IPS-11a (cell line): ENCODE data around the gene DIDO1.

Experiments used
- H3K4me3 ChIP-seq: one replicate; pipeline ENCODE4 v1.5.1; 2013; ENCODE audit warnings: low read depth, low read length, control low read depth

The DIDO1 gene

DNA sequence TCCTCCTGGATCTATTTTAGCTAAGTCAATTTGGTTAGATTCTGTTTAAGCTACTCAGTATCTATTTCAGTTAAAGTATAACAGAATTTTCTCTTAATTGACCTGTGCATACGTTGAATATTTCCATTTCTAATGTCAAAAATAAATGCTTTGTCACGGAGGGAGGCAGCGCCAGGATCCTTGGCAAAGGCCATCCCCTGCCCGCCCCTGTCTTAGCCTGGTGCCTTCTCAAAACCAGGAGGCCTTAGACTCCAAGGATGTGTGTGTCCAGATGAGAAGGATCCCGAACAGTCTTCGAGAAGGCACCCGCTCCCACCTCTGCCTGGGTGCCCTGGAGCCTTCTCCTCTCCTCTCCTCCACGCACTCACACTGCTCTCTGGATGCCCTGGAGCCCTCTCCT lies 87.0 kb downstream of the DIDO1 start:
- no peak overlapping the region for H3K4me3 ChIP-seq

DNA sequence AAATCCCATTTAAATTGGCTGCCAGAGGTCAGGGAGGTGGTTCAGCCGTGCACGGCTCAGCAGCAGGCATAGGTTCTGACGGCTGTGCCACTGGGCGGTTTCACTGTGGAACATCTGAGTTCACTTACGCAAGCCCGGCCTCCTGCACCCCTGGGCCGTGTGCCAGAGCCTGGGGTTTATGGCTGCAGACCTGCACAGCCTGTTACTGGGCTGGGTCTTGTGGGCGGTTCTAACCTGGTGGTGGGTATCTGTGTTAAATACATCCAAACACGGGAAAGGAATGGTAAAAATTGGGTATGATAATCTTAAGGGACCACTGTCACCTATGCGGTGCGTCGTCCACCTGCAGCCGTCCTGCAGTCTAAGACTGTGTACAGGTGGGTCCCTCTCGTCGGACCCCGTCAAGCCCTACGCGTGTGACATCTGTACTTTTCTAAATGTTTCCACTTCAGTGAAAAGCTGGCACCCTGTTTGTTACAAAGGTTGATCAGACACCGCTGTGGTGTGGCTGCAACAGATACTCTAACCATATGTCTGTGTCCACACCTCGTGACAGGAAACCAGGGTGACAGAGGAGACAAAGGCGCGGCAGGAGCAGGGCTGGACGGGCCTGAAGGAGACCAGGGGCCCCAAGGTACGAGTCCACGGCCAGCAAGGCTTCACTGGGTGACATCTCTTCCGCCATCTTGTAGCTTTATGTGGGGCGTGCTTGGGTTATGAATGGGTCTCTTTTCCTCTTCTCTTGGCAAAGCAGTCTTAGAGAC lies 88.0 kb downstream of the DIDO1 start:
- no peak overlapping the region for H3K4me3 ChIP-seq

DNA sequence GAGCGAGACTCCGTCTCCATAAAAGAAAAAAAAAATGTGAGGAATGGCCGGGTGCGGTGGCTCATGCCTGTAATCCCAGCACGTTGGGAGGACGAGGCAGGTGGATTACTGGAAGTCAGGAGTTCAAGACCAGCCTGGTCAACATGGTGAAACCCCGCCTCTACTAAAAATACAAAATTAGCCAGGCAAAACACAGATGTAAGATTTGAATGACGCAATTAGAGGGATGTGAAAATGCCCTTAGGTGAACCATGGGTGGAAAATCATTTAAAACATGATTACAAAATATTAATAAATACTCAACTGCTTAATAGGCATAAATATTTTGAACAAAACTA lies 88.5 kb downstream of the DIDO1 start:
- no peak overlapping the region for H3K4me3 ChIP-seq

DNA sequence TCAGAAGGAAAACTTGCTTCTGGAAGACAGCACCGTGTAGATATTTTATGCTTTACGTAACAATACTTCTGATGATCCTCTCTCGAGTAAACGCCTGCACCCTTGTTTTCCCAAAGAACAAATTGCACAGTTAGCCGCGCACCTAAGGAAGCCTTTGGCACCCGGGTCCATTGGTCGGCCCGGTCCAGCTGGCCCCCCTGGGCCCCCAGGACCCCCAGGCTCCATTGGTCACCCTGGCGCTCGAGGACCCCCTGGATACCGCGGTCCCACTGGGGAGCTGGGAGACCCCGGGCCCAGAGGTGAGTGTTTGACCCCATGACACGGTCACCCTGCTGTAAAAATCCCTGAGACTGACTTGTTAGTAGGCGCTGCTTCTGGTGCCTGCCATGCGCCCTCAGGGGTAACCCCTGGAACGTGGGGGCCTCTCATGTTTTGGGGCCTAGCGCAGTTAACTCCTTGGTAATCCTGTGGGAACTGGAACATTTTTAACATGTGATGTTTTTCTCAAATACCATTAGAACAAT lies 89.3 kb downstream of the DIDO1 start:
- H3K4me3 ChIP-seq: no peak overlapping the region

DNA sequence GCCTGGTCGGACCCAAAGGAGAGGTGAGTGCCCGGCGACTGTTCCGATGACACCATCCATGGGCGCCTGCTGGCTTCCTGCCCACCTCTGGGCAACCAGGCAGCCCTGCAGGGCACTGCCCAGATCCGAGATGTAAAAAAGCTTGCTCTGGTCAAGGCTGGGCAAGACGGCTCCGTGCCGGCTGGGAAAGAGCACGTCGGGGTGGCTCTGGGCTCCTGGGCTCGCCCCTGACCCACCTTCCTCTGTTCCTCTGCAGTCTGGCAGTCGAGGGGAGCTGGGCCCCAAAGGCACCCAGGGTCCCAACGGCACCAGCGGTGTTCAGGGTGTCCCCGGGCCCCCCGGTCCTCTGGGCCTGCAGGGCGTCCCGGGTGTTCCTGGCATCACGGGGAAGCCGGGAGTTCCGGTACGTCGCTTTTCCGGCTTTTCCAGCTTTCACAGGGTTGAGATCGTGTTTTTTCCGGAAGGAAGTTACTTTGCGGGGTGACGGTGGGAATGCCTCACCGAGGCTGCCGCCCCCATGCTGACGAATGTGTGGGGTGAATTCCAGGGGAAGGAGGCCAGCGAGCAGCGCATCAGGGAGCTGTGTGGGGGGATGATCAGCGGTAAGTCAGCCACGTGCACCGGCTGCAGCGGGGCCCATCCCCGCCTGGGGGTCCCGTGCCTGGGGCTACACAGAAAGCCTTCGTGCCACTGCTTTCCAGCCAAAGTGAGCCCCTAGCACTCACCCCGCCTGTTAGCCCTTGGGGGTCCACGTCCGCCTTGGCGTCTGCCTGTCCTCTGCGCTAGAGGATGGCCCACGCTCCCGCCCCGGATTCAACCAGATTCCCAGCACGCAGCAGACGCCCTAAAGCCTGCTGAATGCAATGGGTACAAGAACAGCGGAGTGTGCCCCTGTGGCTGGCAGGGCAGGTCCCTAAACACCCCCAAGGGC lies 90.1 kb downstream of the DIDO1 start:
- H3K4me3 ChIP-seq: no peak overlapping the region

DNA sequence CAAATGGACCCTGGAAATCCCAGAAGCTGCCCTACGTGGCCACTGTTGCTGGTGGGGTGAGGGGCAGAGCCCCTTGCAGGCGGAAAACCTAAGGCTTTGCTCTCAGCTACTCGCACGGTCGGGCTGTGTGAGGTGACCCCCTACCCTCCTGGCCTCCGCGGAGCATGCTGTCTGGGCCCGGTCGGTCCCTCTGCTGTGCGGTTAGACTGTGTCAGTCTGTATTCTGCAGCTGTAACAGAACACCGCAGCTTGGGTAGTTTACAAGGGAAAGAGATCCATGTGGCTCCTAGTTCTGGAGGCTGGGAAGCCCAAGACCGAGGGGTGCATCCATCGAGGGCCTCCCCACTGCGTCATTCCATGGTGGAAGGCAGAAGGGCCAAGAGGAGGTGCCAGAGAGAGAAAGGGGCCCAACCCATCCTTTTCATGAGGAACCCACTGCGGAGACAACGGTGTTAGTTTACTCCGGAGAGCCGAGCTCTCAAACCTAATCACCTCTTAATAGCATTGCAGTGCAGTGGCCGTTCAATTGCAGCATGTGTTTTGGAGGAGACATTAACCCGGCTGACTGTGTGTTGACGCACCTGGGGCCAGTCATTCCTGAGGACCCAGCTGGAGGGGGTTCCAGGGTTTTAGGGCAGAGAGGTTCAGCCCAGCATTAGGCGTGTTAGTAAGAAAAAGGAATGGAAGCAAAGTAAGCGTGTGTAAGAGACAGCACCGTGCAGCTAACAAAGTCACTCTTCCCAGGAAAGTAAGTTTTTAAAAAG lies 91.2 kb downstream of the DIDO1 start:
- H3K4me3 ChIP-seq: no peak overlapping the region

DNA sequence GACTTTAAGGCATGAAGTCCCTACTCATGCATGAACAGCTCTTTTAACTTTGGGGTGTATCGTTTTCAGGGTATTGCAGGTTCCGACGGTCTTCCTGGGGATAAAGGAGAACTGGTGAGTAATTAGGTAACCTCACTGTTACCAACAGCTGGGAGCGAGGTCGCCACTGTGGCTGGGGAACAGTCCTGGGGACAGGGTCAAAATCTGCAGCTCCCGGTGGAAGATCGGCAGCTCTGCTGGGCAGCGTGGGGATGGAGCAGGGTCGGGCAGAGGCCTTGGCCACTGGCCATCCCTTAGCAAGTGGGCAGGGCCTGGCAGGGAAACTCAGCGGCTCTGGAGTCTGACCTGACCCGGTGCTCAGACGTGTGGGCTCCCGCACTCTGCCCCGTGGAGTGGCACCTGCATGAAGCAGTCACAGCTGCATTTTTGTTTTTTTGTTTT lies 93.3 kb downstream of the DIDO1 start:
- no peak overlapping the region for H3K4me3 ChIP-seq

DNA sequence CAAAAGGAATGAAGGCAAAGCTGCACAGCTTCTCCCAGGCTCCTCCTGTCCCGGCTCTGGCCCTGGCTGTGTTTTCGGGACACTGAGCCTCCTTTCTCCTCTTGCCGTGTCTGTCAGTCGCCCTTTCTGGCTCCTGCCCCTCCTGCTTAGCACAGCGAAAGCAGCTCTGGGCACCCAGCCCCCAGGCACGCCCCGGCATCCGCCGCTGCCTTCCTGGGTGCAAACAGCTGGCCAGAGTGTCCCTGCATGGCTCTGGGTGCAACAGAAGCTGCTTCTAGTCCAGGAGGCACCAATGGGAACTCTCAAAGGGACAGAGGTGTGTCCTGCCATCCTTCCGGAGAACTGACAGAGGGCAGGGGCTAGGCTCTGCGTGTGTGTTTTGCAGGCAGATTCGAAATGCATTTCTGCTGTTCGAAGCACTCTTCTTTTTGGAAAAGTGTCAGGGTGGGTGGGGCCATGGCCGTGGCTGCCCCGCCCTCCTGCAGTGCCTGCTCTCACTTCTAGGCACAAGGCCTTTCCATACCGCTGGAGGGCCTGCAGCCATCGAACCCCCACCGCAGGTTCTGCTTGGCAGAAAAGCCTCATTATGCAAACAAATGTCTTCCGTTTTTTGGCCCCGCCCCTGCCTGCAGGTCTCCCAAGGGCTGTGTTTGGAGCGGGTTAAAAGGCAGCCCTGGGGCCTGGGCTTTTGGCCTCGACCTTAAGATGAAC lies 93.9 kb downstream of the DIDO1 start:
- no peak overlapping the region for H3K4me3 ChIP-seq

DNA sequence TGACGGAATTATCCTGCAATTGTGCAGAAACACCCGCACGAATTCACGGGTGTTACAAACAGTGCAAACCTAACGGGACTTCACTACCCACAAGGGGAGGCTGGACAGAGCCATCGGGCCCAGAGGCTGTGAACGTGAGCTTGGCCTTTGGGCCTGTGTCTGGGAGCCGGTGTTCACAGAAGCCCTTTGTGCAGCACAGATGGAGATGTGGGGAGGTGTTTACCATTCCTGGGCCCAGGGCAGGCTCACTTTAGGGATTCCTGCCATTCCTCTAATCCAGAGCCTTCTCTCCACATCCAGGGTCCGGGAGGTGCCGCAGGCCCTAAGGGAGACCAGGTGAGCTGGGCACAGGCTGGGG lies 94.5 kb downstream of the DIDO1 start:
- no peak overlapping the region for H3K4me3 ChIP-seq

DNA sequence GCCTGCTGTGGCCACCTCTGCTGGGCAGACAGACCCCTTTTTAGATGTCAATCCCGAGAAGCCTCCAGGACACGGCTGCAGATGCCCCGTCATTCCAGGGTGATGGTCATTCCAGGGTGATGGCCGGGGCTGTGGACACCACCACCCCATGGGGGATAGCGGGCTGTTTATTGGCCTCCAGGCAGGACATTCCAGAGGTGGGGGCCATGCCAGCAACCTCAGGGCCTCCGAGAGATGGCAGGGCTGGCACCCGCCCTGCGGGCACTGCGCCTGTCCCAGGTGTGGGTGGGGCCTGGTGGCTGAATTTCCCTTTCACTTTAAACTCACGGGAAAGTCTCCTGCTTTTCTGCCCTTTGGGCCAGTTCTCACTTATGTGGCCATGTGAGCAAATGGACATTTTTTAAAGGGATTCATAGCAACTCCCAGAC lies 94.9 kb downstream of the DIDO1 start:
- H3K4me3 ChIP-seq: no peak overlapping the region

DNA sequence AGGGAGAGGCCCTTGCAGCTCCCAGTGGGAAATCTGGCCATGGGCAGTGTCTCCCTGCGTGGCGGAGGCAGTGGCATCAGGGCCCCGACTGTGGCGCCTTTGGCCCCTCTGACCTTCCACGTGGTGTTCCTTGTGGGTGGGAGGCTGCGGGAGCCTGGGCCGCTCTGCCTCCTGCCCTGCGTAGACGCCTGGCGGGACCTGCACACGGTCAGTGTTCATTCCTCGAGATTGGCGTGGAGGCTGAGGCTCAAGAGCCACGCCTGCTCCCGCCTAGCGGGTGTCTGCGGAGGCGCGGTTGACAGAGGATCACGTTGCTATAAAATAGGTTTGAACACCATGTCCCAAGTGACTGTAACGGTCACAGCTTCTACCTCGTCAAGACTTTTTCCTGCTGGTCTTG lies 95.5 kb downstream of the DIDO1 start:
- no peak overlapping the region for H3K4me3 ChIP-seq

DNA sequence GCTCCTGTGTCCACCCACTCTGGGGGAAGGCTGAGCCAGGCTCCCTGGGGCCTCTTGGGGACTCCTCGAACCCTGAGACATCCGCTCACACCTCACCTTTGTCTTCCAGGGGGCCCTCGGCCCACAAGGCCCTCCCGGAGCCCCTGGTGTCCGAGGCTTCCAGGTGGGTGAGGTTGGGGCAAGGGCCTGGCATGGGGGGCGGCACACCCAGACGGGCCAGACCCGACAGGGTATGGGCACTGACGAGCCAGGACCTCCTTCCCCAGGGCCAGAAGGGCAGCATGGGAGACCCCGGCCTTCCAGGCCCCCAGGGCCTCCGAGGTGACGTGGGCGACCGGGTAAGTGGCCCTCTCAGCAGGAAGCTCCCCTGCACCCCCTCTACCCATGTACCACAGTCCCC lies 96.1 kb downstream of the DIDO1 start:
- no peak overlapping the region for H3K4me3 ChIP-seq

DNA sequence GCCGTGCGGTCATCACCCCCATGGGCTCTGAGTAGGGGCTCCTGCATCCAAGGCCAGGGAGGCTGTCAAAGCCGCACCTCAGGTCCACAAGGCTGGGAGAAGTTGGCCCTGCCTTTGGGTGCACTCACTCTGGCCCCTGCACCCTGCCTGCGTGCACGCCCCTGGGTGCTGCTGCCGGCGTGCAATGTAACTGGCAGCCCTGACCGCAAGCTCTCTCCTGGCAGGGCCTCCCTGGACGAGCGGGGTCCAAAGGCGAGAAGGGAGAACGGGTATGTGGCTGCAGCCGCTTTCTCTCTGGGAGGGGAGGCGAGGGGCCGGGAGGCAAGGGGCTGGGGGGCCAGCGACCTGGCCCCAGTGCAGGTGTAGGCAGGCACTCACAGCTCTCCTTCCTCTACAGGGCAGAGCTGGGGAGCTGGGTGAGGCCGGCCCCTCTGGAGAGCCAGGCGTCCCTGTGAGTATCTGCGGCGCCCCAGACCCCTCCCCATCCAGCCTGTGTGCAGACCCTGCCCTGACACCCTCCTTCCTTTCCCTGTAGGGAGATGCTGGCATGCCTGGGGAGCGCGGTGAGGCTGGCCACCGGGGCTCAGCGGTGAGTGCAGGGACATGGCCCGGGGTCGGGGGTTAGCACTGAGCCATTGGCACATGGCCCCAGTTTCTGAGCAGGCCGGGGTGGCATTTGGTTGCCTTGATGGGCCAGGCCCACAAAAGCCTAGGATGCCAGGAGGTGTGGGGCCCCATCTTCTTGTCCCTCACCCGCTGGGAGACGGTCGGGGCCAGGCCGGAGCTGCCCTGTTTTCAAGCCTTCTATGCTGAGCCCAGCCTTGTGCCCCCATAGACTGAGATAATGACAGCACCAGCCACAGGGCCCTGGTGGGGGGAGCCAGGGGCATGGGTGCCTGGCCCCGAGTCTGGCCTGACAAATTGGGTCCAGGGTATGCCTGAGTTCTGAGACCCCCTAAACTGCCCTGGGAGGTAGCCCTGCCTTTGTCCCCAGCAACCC lies 96.8 kb downstream of the DIDO1 start:
- no peak overlapping the region for H3K4me3 ChIP-seq

DNA sequence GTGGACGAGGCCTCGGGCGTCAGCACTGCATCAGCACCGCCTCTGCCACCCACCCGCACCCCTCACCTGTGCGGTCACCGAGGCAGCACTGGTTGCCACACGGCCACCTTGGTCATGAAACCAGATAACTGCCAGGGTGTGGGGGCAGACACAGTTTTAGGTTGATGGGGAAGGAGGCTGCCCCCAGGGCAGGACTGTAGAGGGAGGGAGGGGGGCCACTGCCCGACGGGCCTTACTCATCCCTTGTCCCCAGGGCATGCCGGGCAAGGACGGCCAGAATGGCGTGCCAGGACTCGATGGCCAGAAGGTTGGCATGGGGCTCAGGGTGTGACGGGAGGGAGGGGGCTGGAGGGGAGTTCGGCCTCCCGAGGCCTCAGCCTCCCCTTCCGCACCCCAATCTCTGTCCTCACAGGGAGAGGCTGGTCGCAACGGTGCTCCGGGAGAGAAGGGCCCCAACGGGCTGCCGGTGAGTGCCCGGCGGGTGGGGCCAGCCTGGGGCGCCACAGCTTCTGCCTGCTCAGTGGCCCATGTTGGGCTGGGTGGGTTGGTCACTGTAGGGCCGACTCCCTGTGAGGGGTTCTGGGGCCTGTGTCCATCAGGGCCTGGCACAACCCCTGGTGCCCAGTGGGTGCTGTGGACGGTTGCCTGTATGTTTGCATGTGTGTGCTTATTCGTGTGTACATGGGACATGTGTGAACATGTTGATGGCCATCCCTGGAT lies 97.6 kb downstream of the DIDO1 start:
- H3K4me3 ChIP-seq: no peak overlapping the region

DNA sequence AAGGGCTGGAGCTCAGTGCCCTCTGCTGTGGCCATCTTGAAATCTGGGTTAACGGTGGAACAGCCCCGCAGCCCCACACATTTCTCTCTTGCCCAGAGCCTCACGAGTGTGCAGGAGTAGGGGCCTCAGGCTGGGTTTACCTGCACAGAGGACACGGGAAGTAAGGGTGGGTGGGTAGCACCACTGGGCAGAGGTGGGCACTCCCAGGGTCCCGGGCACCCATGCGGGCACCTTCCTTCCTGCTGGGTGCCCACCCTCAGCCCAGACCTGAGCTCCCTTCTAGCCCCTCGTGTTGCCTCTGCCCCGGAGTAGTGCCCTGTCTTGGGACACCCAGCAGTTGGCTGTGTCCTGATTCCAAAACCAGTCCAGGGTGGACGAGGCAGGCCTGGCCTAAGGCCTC lies 98.3 kb downstream of the DIDO1 start:
- no peak overlapping the region for H3K4me3 ChIP-seq
